Hepatocyte (in vitro differentiated cells): ENCODE data around the gene ADCY9.

Experiments used
- CTCF ChIP-seq: fragments of 200-600 bp; sonication (generic); IDR thresholded peaks from 2 replicates; pipeline ENCODE4 v1.5.1; 2016; ENCODE audit warnings: antibody characterized with exemption, mild to moderate bottlenecking; ENCODE audit not compliant: poor library complexity
- EZH2 ChIP-seq: fragments of 200-600 bp; sonication (generic); IDR thresholded peaks from 2 replicates; pipeline ENCODE4 v1.6.1; 2016; ENCODE audit warnings: antibody characterized with exemption, mild to moderate bottlenecking, borderline replicate concordance
- EZH2phosphoT487 ChIP-seq: fragments of 200-600 bp; sonication (generic); IDR thresholded peaks from one replicate; pipeline ENCODE4 v1.6.1; 2018; ENCODE audit warnings: antibody characterized with exemption, mild to moderate bottlenecking, low read depth, moderate library complexity; ENCODE audit not compliant: unreplicated experiment, severe bottlenecking

GRCh38 chr16:3993052-3993785 is 123.0 kb downstream of the ADCY9 start:
- TF ChIP-seq CTCF: no peak
- TF ChIP-seq EZH2: no peak
- TF ChIP-seq EZH2phosphoT487: no peak
